Activated naive CD8-positive, alpha-beta T cell treated with anti-CD3 and anti-CD28 coated beads, Interleukin-2, amount 50 U/mL, for 24 hours (primary cell): ENCODE results near the gene POU2F3.

Experiments
- ATAC-seq: fragments of 150-1000 bp; cut with Tn5 transposase; one replicate; pipeline ENCODE4 v1.10.0; 2021
- DNase-seq: peaks from one replicate; pipeline ENCODE4 v3.0.0; 2021
- H3K27ac Mint-ChIP-seq: one replicate; pipeline ENCODE4 v1.8.0; 2021; ENCODE audit warnings: mild to moderate bottlenecking, mixed read lengths
- H3K27me3 Mint-ChIP-seq: one replicate; pipeline ENCODE4 v1.8.0; 2021; ENCODE audit warnings: mixed read lengths
- H3K36me3 Mint-ChIP-seq: one replicate; pipeline ENCODE4 v1.8.0; 2021; ENCODE audit warnings: low read depth, mixed read lengths
- H3K4me1 Mint-ChIP-seq: one replicate; pipeline ENCODE4 v1.8.0; 2021; ENCODE audit warnings: mixed read lengths
- H3K4me3 Mint-ChIP-seq: one replicate; pipeline ENCODE4 v1.8.0; 2021; ENCODE audit warnings: mild to moderate bottlenecking, moderate library complexity, mixed read lengths
- H3K9me3 Mint-ChIP-seq: one replicate; pipeline ENCODE4 v1.8.0; 2021; ENCODE audit warnings: mixed read lengths

POU2F3 gene

GRCh38 chr11:120203626-120204025 lies 36.3 kb upstream of the POU2F3 start:
- Mint-ChIP-seq H3K36me3 (no peaks in the 10 kb centered on the region), H3K4me1 (no peaks in the 10 kb centered on the region), H3K4me3 (no peak overlapping the region), H3K27ac (no peak overlapping the region), H3K27me3 (peaks cover 22% of the 10 kb centered on the region), H3K9me3 (no peaks in the 10 kb centered on the region)
- no peak for ATAC-seq
- DNase-seq: no peak

- Mint-ChIP-seq H3K27me3 (peaks cover 24% of the 10 kb centered on the region), H3K4me1 (peaks cover 9% of the 10 kb centered on the region), H3K4me3 (no peak overlapping the region), H3K27ac (no peak overlapping the region), H3K9me3 (no peaks in the 10 kb centered on the region), H3K36me3 (no peaks in the 10 kb centered on the region)
- DNase-seq (no peak), ATAC-seq (no peak)
Observed at GRCh38 chr11:120205596-120206161, 34.3 kb upstream of the POU2F3 start.

- peaks cover 13% of the 10 kb centered on the region for H3K4me1 Mint-ChIP-seq
- no peaks in the 10 kb centered on the region for H3K36me3 Mint-ChIP-seq
- no peak overlapping the region for H3K4me3 Mint-ChIP-seq
- DNase-seq (no peak), ATAC-seq (no peak)
- H3K27ac Mint-ChIP-seq: no peak overlapping the region
- no peaks in the 10 kb centered on the region for H3K9me3 Mint-ChIP-seq
- peaks cover 24% of the 10 kb centered on the region for H3K27me3 Mint-ChIP-seq
Observed at GRCh38 chr11:120207512-120207911, 32.4 kb upstream of the POU2F3 start.

- ATAC-seq (no peak), DNase-seq (no peak)
- Mint-ChIP-seq H3K27me3 (peaks cover 24% of the 10 kb centered on the region), H3K27ac (no peak overlapping the region), H3K9me3 (no peaks in the 10 kb centered on the region), H3K36me3 (no peaks in the 10 kb centered on the region), H3K4me3 (no peak overlapping the region), H3K4me1 (peaks cover 13% of the 10 kb centered on the region)
Observed at GRCh38 chr11:120208001-120208441, 31.9 kb upstream of the POU2F3 start.

GRCh38 chr11:120208777-120209176 lies 31.2 kb upstream of the POU2F3 start:
- no peaks in the 10 kb centered on the region for H3K36me3 Mint-ChIP-seq
- peaks cover 24% of the 10 kb centered on the region for H3K27me3 Mint-ChIP-seq
- H3K27ac Mint-ChIP-seq: peak overlapping the region; percentile 1
- ATAC-seq: no peak
- H3K9me3 Mint-ChIP-seq: no peaks in the 10 kb centered on the region
- DNase-seq: no peak
- no peak overlapping the region for H3K4me3 Mint-ChIP-seq
- H3K4me1 Mint-ChIP-seq: peaks cover 13% of the 10 kb centered on the region

GRCh38 chr11:120209746-120210625 lies 30.0 kb upstream of the POU2F3 start:
- peak overlapping the region; percentile 79 for H3K4me3 Mint-ChIP-seq
- H3K4me1 Mint-ChIP-seq: peaks cover 13% of the 10 kb centered on the region
- peaks cover 23% of the 10 kb centered on the region for H3K27me3 Mint-ChIP-seq
- ATAC-seq (no peak), DNase-seq (peak; percentile 11)
- H3K9me3 Mint-ChIP-seq: no peaks in the 10 kb centered on the region
- H3K36me3 Mint-ChIP-seq: no peaks in the 10 kb centered on the region
- peak overlapping the region; percentile 68 for H3K27ac Mint-ChIP-seq

- DNase-seq (peak; percentile 62), ATAC-seq (peak; percentile 87)
- peak within 1 kb of the TSS; percentile 86 for H3K4me3 Mint-ChIP-seq
- H3K27ac Mint-ChIP-seq: peak within 1 kb of the TSS; percentile 78
- peaks cover 23% of the 10 kb centered on the region for H3K27me3 Mint-ChIP-seq
- H3K4me1 Mint-ChIP-seq: peaks cover 13% of the 10 kb centered on the region
- H3K9me3 Mint-ChIP-seq: no peaks in the 10 kb centered on the region
- no peaks in the 10 kb centered on the region for H3K36me3 Mint-ChIP-seq
Observed at GRCh38 chr11:120210626-120211521, 29.1 kb upstream of the POU2F3 start, which contains the start of gene OAF. OAF (plus strand) TSS chr11:120211032; CDS start chr11:120211280, 248 bp downstream.

GRCh38 chr11:120211522-120212258 lies 28.2 kb upstream of the POU2F3 start:
- H3K4me3 Mint-ChIP-seq: peak overlapping the region; percentile 86
- peaks cover 13% of the 10 kb centered on the region for H3K4me1 Mint-ChIP-seq
- ATAC-seq (no peak), DNase-seq (no peak)
- peaks cover 23% of the 10 kb centered on the region for H3K27me3 Mint-ChIP-seq
- peak overlapping the region; percentile 78 for H3K27ac Mint-ChIP-seq
- H3K36me3 Mint-ChIP-seq: no peaks in the 10 kb centered on the region
- H3K9me3 Mint-ChIP-seq: no peaks in the 10 kb centered on the region

- peak overlapping the region; percentile 17 for H3K4me3 Mint-ChIP-seq
- no peaks in the 10 kb centered on the region for H3K9me3 Mint-ChIP-seq
- peaks cover 13% of the 10 kb centered on the region for H3K4me1 Mint-ChIP-seq
- DNase-seq (no peak), ATAC-seq (no peak)
- no peaks in the 10 kb centered on the region for H3K36me3 Mint-ChIP-seq
- no peak overlapping the region for H3K27ac Mint-ChIP-seq
- peaks cover 23% of the 10 kb centered on the region for H3K27me3 Mint-ChIP-seq
Observed at GRCh38 chr11:120212259-120212878, 27.6 kb upstream of the POU2F3 start.

GRCh38 chr11:120212926-120213325 lies 27.0 kb upstream of the POU2F3 start:
- Mint-ChIP-seq H3K27ac (no peak overlapping the region), H3K4me1 (peaks cover 13% of the 10 kb centered on the region), H3K36me3 (no peaks in the 10 kb centered on the region), H3K27me3 (peaks cover 20% of the 10 kb centered on the region), H3K9me3 (no peaks in the 10 kb centered on the region), H3K4me3 (no peak overlapping the region)
- ATAC-seq: no peak
- DNase-seq: no peak

GRCh38 chr11:120214581-120214980 lies 25.4 kb upstream of the POU2F3 start:
- Mint-ChIP-seq H3K4me1 (peaks cover 12% of the 10 kb centered on the region), H3K9me3 (no peaks in the 10 kb centered on the region), H3K4me3 (no peak overlapping the region), H3K36me3 (no peaks in the 10 kb centered on the region), H3K27me3 (peaks cover 8% of the 10 kb centered on the region), H3K27ac (no peak overlapping the region)
- no peak for DNase-seq
- ATAC-seq: no peak

- no peaks in the 10 kb centered on the region for H3K36me3 Mint-ChIP-seq
- DNase-seq (no peak), ATAC-seq (no peak)
- peaks cover 4% of the 10 kb centered on the region for H3K4me1 Mint-ChIP-seq
- H3K27me3 Mint-ChIP-seq: peaks cover 5% of the 10 kb centered on the region
- no peak overlapping the region for H3K4me3 Mint-ChIP-seq
- no peaks in the 10 kb centered on the region for H3K9me3 Mint-ChIP-seq
- no peak overlapping the region for H3K27ac Mint-ChIP-seq
Observed at GRCh38 chr11:120215634-120216033, 24.3 kb upstream of the POU2F3 start.

GRCh38 chr11:120216426-120217102 lies 23.4 kb upstream of the POU2F3 start:
- no peak overlapping the region for H3K27ac Mint-ChIP-seq

More at GRCh38 chr11:120216426-120217102, 23.4 kb upstream of the POU2F3 start:
- peaks cover 9% of the 10 kb centered on the region for H3K4me1 Mint-ChIP-seq
- ATAC-seq (no peak), DNase-seq (no peak)
- no peaks in the 10 kb centered on the region for H3K9me3 Mint-ChIP-seq
- H3K27me3 Mint-ChIP-seq: peaks cover 4% of the 10 kb centered on the region
- H3K4me3 Mint-ChIP-seq: no peak overlapping the region
- H3K36me3 Mint-ChIP-seq: no peaks in the 10 kb centered on the region
